ENCODE data around the gene CCDC102B.
A peak's percentile ranks its signal among the peaks of the same experiment; 100 is the strongest.
"Not testable (repeated sequence)": the region's sequence is repeated elsewhere in the genome, so short reads cannot be mapped to it uniquely, and the experiment has no call there.

The CCDC102B gene

DNA sequence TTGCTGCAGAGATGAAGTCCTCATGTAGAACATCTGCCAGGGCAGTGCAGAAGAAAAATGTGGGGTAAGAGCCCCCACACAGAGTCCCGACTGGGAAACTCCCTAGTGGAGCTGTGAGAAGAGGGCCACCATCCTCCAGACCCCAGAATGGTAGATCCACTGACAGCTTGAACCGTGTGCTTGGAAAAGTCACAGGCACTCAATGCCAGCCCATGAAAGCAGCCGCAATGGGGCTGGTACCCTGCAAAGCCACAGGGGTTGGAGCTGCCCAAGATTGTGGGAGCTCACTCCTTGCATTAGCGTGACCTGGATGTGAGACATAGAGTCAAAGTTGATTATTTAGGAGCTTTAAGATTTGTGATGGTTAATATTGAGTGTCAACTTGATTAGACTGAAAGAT lies 197.8 kb downstream of the CCDC102B start:
- Histone ChIP-seq H3K79me1 (ENCODE audit: low read length) (no peaks in the 10 kb centered on the region), H3K36me3 (ENCODE audit: control insufficient read depth, insufficient read depth, low read length) (no peaks in the 10 kb centered on the region), H3K56ac (ENCODE audit: low read length) (no peak overlapping the region), H3K4me3 (ENCODE audit: low read length) (no peak overlapping the region), H3K23ac (ENCODE audit: low read length) (no peak overlapping the region), H3K9ac (ENCODE audit: low read length) (no peak overlapping the region), H2AK5ac (ENCODE audit: low read length) (no peak overlapping the region), H3K4ac (ENCODE audit: low read depth, low read length) (no peak overlapping the region), H2BK5ac (ENCODE audit: low read length) (no peak overlapping the region), H3K27ac (ENCODE audit: low read depth, low read length) (no peak overlapping the region), H2BK120ac (ENCODE audit: low read depth, low read length) (no peak overlapping the region), H4K8ac (ENCODE audit: low read depth, low read length) (no peak overlapping the region), H3K4me1 (ENCODE audit: control insufficient read depth, low read depth, low read length) (peaks cover 6% of the 10 kb centered on the region), H2BK15ac (replicated peaks; ENCODE audit: low read depth) (no peak overlapping the region), H3K18ac (ENCODE audit: low read length) (no peak overlapping the region), H4K5ac (ENCODE audit: low read length) (no peak overlapping the region), H3K27me3 (ENCODE audit: insufficient read depth, low read length, poor library complexity) (no peaks in the 10 kb centered on the region), H3K79me2 (ENCODE audit: control insufficient read depth, insufficient read depth, low read length) (no peaks in the 10 kb centered on the region), H3K4me2 (ENCODE audit: low read length) (no peak overlapping the region)
- WGBS (ENCODE audit: extremely low coverage, insufficient coverage, low lambda C conversion rate), result no CpG with 5 or more reads among the region's 4 CpGs
- no peak for DNase-seq

DNA sequence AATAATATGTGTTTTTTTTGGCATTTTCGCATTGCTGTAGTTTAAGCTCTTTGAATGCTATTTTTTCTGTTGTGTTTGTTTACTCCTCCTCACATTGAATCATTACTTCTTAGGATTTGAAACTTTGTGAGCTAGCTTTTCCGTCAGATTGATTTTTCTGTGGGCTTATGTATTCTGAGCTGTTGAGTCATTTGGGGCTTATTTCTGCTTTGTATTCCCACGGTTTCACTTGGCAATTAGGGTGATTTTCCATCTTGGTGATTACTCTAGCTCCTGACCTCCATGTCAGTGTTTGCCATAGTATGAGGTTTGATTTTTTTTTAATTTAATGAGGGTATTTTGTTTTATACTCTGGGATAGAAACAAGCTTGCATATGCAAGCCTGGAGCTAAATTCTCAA lies 200.0 kb downstream of the CCDC102B start:
- Histone ChIP-seq H3K9ac (ENCODE audit: low read length) (no peak overlapping the region), H3K4me3 (ENCODE audit: low read length) (no peak overlapping the region), H4K5ac (ENCODE audit: low read length) (no peak overlapping the region), H3K4me2 (ENCODE audit: low read length) (no peak overlapping the region), H2BK120ac (ENCODE audit: low read depth, low read length) (no peak overlapping the region), H3K23ac (ENCODE audit: low read length) (no peak overlapping the region), H3K4me1 (ENCODE audit: control insufficient read depth, low read depth, low read length) (no peaks in the 10 kb centered on the region), H3K79me1 (ENCODE audit: low read length) (no peaks in the 10 kb centered on the region), H3K27me3 (ENCODE audit: insufficient read depth, low read length, poor library complexity) (no peaks in the 10 kb centered on the region), H3K18ac (ENCODE audit: low read length) (no peak overlapping the region), H4K8ac (ENCODE audit: low read depth, low read length) (no peak overlapping the region), H2BK5ac (ENCODE audit: low read length) (no peak overlapping the region), H2BK15ac (replicated peaks; ENCODE audit: low read depth) (no peak overlapping the region), H3K56ac (ENCODE audit: low read length) (no peak overlapping the region), H3K79me2 (ENCODE audit: control insufficient read depth, insufficient read depth, low read length) (no peaks in the 10 kb centered on the region), H2AK5ac (ENCODE audit: low read length) (no peak overlapping the region), H3K4ac (ENCODE audit: low read depth, low read length) (no peak overlapping the region), H3K36me3 (ENCODE audit: control insufficient read depth, insufficient read depth, low read length) (no peaks in the 10 kb centered on the region), H3K27ac (ENCODE audit: low read depth, low read length) (no peak overlapping the region)
- DNase-seq, result no peak
- no CpG with 5 or more reads among the region's 3 CpGs for WGBS (ENCODE audit: extremely low coverage, insufficient coverage, low lambda C conversion rate)

GRCh38 chr18:69000366-69000765 lies 202.5 kb downstream of the CCDC102B start:
- DNase-seq, result no peak
- Histone ChIP-seq H4K8ac (ENCODE audit: low read depth, low read length) (no peak overlapping the region), H3K36me3 (ENCODE audit: control insufficient read depth, insufficient read depth, low read length) (no peaks in the 10 kb centered on the region), H3K4me3 (ENCODE audit: low read length) (no peak overlapping the region), H3K79me1 (ENCODE audit: low read length) (no peaks in the 10 kb centered on the region), H2BK15ac (replicated peaks; ENCODE audit: low read depth) (no peak overlapping the region), H2AK5ac (ENCODE audit: low read length) (no peak overlapping the region), H3K9ac (ENCODE audit: low read length) (no peak overlapping the region), H3K4me1 (ENCODE audit: control insufficient read depth, low read depth, low read length) (no peaks in the 10 kb centered on the region), H3K27ac (ENCODE audit: low read depth, low read length) (no peak overlapping the region), H2BK5ac (ENCODE audit: low read length) (no peak overlapping the region), H3K4me2 (ENCODE audit: low read length) (no peak overlapping the region), H2BK120ac (ENCODE audit: low read depth, low read length) (no peak overlapping the region), H3K56ac (ENCODE audit: low read length) (no peak overlapping the region), H3K23ac (ENCODE audit: low read length) (no peak overlapping the region), H3K18ac (ENCODE audit: low read length) (no peak overlapping the region), H3K79me2 (ENCODE audit: control insufficient read depth, insufficient read depth, low read length) (no peaks in the 10 kb centered on the region), H3K27me3 (ENCODE audit: insufficient read depth, low read length, poor library complexity) (no peaks in the 10 kb centered on the region), H3K4ac (ENCODE audit: low read depth, low read length) (no peak overlapping the region), H4K5ac (ENCODE audit: low read length) (no peak overlapping the region)
- no CpG with 5 or more reads among the region's 1 CpG for WGBS (ENCODE audit: extremely low coverage, insufficient coverage, low lambda C conversion rate)

- H3K56ac ChIP-seq (ENCODE audit: low read length), result no peak overlapping the region
- H3K4ac ChIP-seq (ENCODE audit: low read depth, low read length), result no peak overlapping the region
- no peak overlapping the region for H3K23ac ChIP-seq (ENCODE audit: low read length)
- no peak overlapping the region for H2AK5ac ChIP-seq (ENCODE audit: low read length)
- no peak overlapping the region for H3K4me3 ChIP-seq (ENCODE audit: low read length)
- no peaks in the 10 kb centered on the region for H3K79me2 ChIP-seq (ENCODE audit: control insufficient read depth, insufficient read depth, low read length)
- no peak overlapping the region for H4K5ac ChIP-seq (ENCODE audit: low read length)
- H3K4me1 ChIP-seq (ENCODE audit: control insufficient read depth, low read depth, low read length), result no peaks in the 10 kb centered on the region
- no peak overlapping the region for H3K4me2 ChIP-seq (ENCODE audit: low read length)
- H2BK120ac ChIP-seq (ENCODE audit: low read depth, low read length), result no peak overlapping the region
- H2BK5ac ChIP-seq (ENCODE audit: low read length), result no peak overlapping the region
- H3K36me3 ChIP-seq (ENCODE audit: control insufficient read depth, insufficient read depth, low read length), result no peaks in the 10 kb centered on the region
- no peak overlapping the region for H2BK15ac ChIP-seq (replicated peaks; ENCODE audit: low read depth)
- WGBS (ENCODE audit: extremely low coverage, insufficient coverage, low lambda C conversion rate), result no CpG with 5 or more reads among the region's 6 CpGs
- peak; percentile 10 for DNase-seq
- no peak overlapping the region for H3K9ac ChIP-seq (ENCODE audit: low read length)
- no peak overlapping the region for H3K18ac ChIP-seq (ENCODE audit: low read length)
- H3K27ac ChIP-seq (ENCODE audit: low read depth, low read length), result no peak overlapping the region
- H4K8ac ChIP-seq (ENCODE audit: low read depth, low read length), result no peak overlapping the region
- H3K79me1 ChIP-seq (ENCODE audit: low read length), result no peaks in the 10 kb centered on the region
- no peaks in the 10 kb centered on the region for H3K27me3 ChIP-seq (ENCODE audit: insufficient read depth, low read length, poor library complexity)
These were observed 204.4 kb downstream of the CCDC102B start for GRCh38 chr18:69002233-69002632.

GRCh38 chr18:69006212-69006611 lies 208.3 kb downstream of the CCDC102B start:
- not testable (repeated sequence) for H2AK5ac ChIP-seq (ENCODE audit: low read length); H3K4me1 ChIP-seq (ENCODE audit: control insufficient read depth, low read depth, low read length); H4K5ac ChIP-seq (ENCODE audit: low read length); H3K4ac ChIP-seq (ENCODE audit: low read depth, low read length); H3K36me3 ChIP-seq (ENCODE audit: control insufficient read depth, insufficient read depth, low read length); H2BK5ac ChIP-seq (ENCODE audit: low read length); H3K23ac ChIP-seq (ENCODE audit: low read length); H3K18ac ChIP-seq (ENCODE audit: low read length); H3K4me3 ChIP-seq (ENCODE audit: low read length); H4K8ac ChIP-seq (ENCODE audit: low read depth, low read length); H3K79me2 ChIP-seq (ENCODE audit: control insufficient read depth, insufficient read depth, low read length); H2BK15ac ChIP-seq (replicated peaks; ENCODE audit: low read depth); H3K9ac ChIP-seq (ENCODE audit: low read length); H3K27me3 ChIP-seq (ENCODE audit: insufficient read depth, low read length, poor library complexity); H3K27ac ChIP-seq (ENCODE audit: low read depth, low read length); DNase-seq; H2BK120ac ChIP-seq (ENCODE audit: low read depth, low read length); H3K4me2 ChIP-seq (ENCODE audit: low read length); H3K79me1 ChIP-seq (ENCODE audit: low read length); H3K56ac ChIP-seq (ENCODE audit: low read length)
- WGBS (ENCODE audit: extremely low coverage, insufficient coverage, low lambda C conversion rate), result no CpG with 5 or more reads among the region's 4 CpGs

GRCh38 chr18:69008538-69008937 lies 210.7 kb downstream of the CCDC102B start:
- no peaks in the 10 kb centered on the region for H3K27me3 ChIP-seq (ENCODE audit: insufficient read depth, low read length, poor library complexity)
- H3K23ac ChIP-seq (ENCODE audit: low read length), result no peak overlapping the region
- DNase-seq, result no peak
- no peak overlapping the region for H3K4me2 ChIP-seq (ENCODE audit: low read length)
- no peaks in the 10 kb centered on the region for H3K79me1 ChIP-seq (ENCODE audit: low read length)
- H4K8ac ChIP-seq (ENCODE audit: low read depth, low read length), result no peak overlapping the region
- H3K4ac ChIP-seq (ENCODE audit: low read depth, low read length), result no peak overlapping the region
- no peak overlapping the region for H4K5ac ChIP-seq (ENCODE audit: low read length)
- H3K27ac ChIP-seq (ENCODE audit: low read depth, low read length), result no peak overlapping the region
- no peaks in the 10 kb centered on the region for H3K4me1 ChIP-seq (ENCODE audit: control insufficient read depth, low read depth, low read length)
- H3K79me2 ChIP-seq (ENCODE audit: control insufficient read depth, insufficient read depth, low read length), result no peaks in the 10 kb centered on the region
- no peak overlapping the region for H2BK5ac ChIP-seq (ENCODE audit: low read length)
- no peak overlapping the region for H2BK120ac ChIP-seq (ENCODE audit: low read depth, low read length)
- no peaks in the 10 kb centered on the region for H3K36me3 ChIP-seq (ENCODE audit: control insufficient read depth, insufficient read depth, low read length)
- no peak overlapping the region for H3K4me3 ChIP-seq (ENCODE audit: low read length)
- no peak overlapping the region for H2BK15ac ChIP-seq (replicated peaks; ENCODE audit: low read depth)
- no peak overlapping the region for H3K56ac ChIP-seq (ENCODE audit: low read length)
- WGBS (ENCODE audit: extremely low coverage, insufficient coverage, low lambda C conversion rate), result no CpG with 5 or more reads among the region's 5 CpGs
- H3K18ac ChIP-seq (ENCODE audit: low read length), result no peak overlapping the region
- H3K9ac ChIP-seq (ENCODE audit: low read length), result no peak overlapping the region
- no peak overlapping the region for H2AK5ac ChIP-seq (ENCODE audit: low read length)

Measured in mesendoderm (in vitro differentiated cells).